ENCODE data around the gene FKBP8. TPM values are rescaled to one million over a fixed set of nuclear protein-coding genes. Genes with fewer than 3 reads are reported as not detected.

Gene FKBP8
- total RNA-seq, 1 experiment from 2014 or later: 182 TPM

GRCh38 chr19:18487576-18488402 is 55.6 kb downstream of the FKBP8 start:
- ChIA-PET POLR2A (no interaction called here), CTCF (interaction anchor here (0.5 kb wide), 1 partner anchor 22 kb away, joined by 7 read pairs; no protein-coding TSS in a partner anchor)
- no TSS peak for BruUV-seq (replicated peaks)
- Histone ChIP-seq H3K27ac (ENCODE audit: low read length) (no peak overlapping the region), H3K4me3 (ENCODE audit: low read depth in 2 of 2, low read length in 2 of 2) (no peak overlapping the region), H3K36me3 (ENCODE audit: control insufficient read depth, insufficient read depth, low read length) (no peaks in the 10 kb centered on the region), H3K4me1 (ENCODE audit: control insufficient read depth, insufficient read depth, low read length) (peaks cover 9% of the 10 kb centered on the region), H3K27me3 (ENCODE audit: control insufficient read depth, insufficient read depth, low read length) (no peaks in the 10 kb centered on the region), H3K9me3 (ENCODE audit: control insufficient read depth, insufficient read depth, low read depth, low read length) (no peaks in the 10 kb centered on the region)
- TF ChIP-seq SIN3A (IDR thresholded peaks at IDR 0.05; ENCODE audit: borderline replicate concordance, insufficient read depth, low read depth, low read length): no peak
- no peak for TF ChIP-seq CTCF (IDR thresholded peaks at IDR 0.05)
- no peak for TF ChIP-seq REST (IDR thresholded peaks at IDR 0.05; ENCODE audit: insufficient read depth in 1 of 2, low read depth in 2 of 2, low read length in 1 of 2)
- TF ChIP-seq TCF7L2 (IDR thresholded peaks at IDR 0.05; ENCODE audit: low read depth, low read length): no peak
- no peak for TF ChIP-seq POLR2AphosphoS5 (IDR thresholded peaks at IDR 0.05; ENCODE audit: low read depth, low read length)
- DNase-seq (ENCODE audit: low read depth, low spot score) (no peak), ATAC-seq (no peak)
- intact Hi-C loops (cut with micrococcal nuclease; ENCODE audit: unreplicated experiment) (no loop called here), in situ Hi-C loops (cut with HindIII; ENCODE audit: low pct_unique_long_range_greater_than_20kb, low sequenced_read_pairs) (no loop called here)

- no peaks in the 10 kb centered on the region for H3K9me3 ChIP-seq (ENCODE audit: control insufficient read depth, insufficient read depth, low read depth, low read length)
- ChIA-PET CTCF (interaction anchor here (0.6 to 0.7 kb wide), 2 partner anchors 14 to 34 kb away, joined by 3 read pairs; no protein-coding TSS in a partner anchor), POLR2A (no interaction called here)
- TF ChIP-seq REST (IDR thresholded peaks at IDR 0.05; ENCODE audit: insufficient read depth in 1 of 2, low read depth in 2 of 2, low read length in 1 of 2): no peak
- no peak for TF ChIP-seq POLR2AphosphoS5 (IDR thresholded peaks at IDR 0.05; ENCODE audit: low read depth, low read length)
- TF ChIP-seq CTCF (IDR thresholded peaks at IDR 0.05): no peak
- no peak for TF ChIP-seq TCF7L2 (IDR thresholded peaks at IDR 0.05; ENCODE audit: low read depth, low read length)
- TF ChIP-seq SIN3A (IDR thresholded peaks at IDR 0.05; ENCODE audit: borderline replicate concordance, insufficient read depth, low read depth, low read length): no peak
- no peak overlapping the region for H3K27ac ChIP-seq (ENCODE audit: low read length)
- in situ Hi-C loops (cut with HindIII; ENCODE audit: low pct_unique_long_range_greater_than_20kb, low sequenced_read_pairs): no loop called here
- no peaks in the 10 kb centered on the region for H3K27me3 ChIP-seq (ENCODE audit: control insufficient read depth, insufficient read depth, low read length)
- no peak for ATAC-seq
- no peaks in the 10 kb centered on the region for H3K36me3 ChIP-seq (ENCODE audit: control insufficient read depth, insufficient read depth, low read length)
- no peak for DNase-seq (ENCODE audit: low read depth, low spot score)
- intact Hi-C loops (cut with micrococcal nuclease; ENCODE audit: unreplicated experiment): no loop called here
- no peak overlapping the region for H3K4me3 ChIP-seq (ENCODE audit: low read depth in 2 of 2, low read length in 2 of 2)
- peaks cover 9% of the 10 kb centered on the region for H3K4me1 ChIP-seq (ENCODE audit: control insufficient read depth, insufficient read depth, low read length)
- no TSS peak for BruUV-seq (replicated peaks)
Observed at GRCh38 chr19:18486746-18487145, 56.6 kb downstream of the FKBP8 start.
